SHP77 treated with DMSO at 0.1 percent for 48 hours (cell line): Measurements from ENCODE around the gene EXO1.
"Not testable (repeated sequence)": the region's sequence is repeated elsewhere in the genome, so short reads cannot be mapped to it uniquely, and the experiment has no call there.

ENCODE experiments used
- DNase-seq: peaks from one replicate; lab custom pipeline; 2025; lab: John Stamatoyannopoulos, UW

EXO1 gene

GRCh38 chr1:241836941-241837340 lies 11.1 kb upstream of the EXO1 start:
- DNase-seq = no peak

GRCh38 chr1:241837416-241837815 lies 10.6 kb upstream of the EXO1 start:
- no peak for DNase-seq

DNA sequence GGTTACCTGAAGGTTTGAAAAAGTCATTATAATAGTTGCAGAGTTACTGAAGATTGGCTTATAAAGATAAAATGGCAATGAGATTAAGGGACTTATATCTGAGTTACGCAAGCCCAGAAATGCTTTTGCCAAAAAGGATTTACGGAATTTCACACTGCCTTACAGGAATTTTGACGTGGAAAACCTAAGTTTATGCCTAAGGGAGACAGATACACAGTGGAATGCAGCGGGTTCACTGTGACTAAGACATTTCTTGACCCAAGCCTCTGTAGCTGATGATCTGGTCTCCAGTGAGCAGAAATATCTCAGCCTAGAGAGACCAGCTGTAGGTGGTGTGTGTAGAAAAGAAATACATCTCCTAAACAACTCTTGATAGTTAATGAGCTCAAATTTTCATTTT lies 10.1 kb upstream of the EXO1 start:
- no peak for DNase-seq

DNA sequence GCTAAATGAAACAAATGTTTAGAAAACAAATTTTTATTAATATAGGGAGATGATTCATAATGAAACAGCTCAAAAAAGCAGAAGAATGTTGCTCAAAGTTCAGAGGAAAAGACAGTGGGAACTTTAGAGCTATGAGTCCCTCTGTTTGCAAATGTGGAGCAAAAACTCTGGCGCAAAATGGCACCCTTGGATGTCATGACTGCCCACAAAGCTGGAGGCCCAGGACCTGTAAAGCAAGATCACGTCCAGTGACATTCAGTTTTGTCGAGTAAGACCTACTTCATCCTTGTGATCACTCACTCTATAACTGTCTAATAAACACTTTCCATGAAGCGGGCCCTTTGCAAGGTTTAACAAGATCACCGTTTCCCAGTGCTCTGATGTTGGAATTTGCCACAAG lies 9.1 kb upstream of the EXO1 start:
- DNase-seq = no peak

DNA sequence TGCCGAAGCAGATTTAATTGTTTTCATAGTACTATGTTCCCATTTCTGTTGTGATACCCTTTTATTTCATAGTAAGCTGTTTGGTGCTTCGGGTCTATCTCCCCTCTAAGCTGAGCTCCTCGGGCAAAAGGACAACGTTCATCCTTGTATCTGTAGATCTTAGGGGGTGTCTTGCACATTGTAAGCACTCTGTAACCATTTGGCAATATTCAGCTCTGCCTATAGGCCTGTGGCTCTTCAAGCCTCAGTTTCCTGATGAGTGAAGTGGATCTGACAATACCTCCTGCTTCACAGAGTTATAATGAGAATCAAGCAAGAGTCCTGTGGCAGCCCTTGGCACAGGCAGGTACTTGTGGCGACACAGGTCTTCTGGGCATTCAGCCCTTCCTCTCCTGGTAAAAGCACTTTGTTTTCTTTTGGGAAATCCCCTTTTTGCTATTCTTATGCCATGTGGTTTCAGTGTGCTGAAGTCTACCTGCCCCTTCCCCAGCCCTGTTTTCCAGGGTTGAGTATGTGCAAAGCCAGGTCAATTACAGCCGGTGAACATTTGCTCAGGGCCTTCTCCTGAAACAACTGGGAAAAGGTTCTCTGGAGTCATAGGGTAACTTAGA lies 8.5 kb upstream of the EXO1 start:
- DNase-seq = no peak

GRCh38 chr1:241840164-241840563 lies 7.8 kb upstream of the EXO1 start:
- DNase-seq = no peak

- DNase-seq = peak; percentile 19
These were observed 6.3 kb upstream of the EXO1 start for GRCh38 chr1:241841691-241842090.

GRCh38 chr1:241842565-241842964 lies 5.4 kb upstream of the EXO1 start:
- DNase-seq = no peak

DNA sequence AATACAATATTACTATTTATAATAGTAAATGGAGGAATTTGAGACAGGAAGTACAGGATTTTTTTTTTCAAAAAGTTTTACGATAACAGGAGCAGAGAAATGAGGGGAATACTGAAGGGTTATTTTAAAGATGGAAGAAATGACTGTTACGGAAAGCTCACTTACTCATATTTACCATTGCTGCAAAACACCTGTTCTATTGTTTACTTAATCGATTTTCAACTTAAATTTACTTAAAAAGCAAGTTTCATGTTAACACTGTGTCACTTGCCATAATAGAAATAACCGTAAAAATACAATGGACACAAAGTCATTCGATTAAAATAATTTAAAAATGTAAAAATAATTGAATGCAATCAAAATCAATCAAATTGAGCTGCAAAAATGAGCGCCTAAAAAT lies 3.4 kb upstream of the EXO1 start:
- peak; percentile 77 for DNase-seq

DNA sequence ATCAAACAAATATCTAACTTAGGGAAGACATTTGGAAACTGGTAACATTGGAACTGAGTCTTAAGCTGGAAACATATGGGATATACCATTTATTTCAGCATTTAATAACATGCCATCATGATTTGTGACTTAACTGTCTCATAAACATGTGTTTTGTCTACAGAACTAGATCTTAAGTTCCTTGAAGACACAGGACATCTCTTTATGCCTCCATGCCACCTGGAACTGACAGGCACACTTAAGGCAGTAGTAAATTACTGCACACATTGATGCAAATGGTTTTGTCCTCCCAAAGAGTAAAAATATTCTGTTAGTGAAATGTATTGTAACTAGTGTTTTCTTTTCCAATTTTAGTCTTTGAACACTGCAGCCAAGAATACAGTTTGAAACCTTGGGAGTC lies 1.6 kb upstream of the EXO1 start:
- no peak for DNase-seq

DNA sequence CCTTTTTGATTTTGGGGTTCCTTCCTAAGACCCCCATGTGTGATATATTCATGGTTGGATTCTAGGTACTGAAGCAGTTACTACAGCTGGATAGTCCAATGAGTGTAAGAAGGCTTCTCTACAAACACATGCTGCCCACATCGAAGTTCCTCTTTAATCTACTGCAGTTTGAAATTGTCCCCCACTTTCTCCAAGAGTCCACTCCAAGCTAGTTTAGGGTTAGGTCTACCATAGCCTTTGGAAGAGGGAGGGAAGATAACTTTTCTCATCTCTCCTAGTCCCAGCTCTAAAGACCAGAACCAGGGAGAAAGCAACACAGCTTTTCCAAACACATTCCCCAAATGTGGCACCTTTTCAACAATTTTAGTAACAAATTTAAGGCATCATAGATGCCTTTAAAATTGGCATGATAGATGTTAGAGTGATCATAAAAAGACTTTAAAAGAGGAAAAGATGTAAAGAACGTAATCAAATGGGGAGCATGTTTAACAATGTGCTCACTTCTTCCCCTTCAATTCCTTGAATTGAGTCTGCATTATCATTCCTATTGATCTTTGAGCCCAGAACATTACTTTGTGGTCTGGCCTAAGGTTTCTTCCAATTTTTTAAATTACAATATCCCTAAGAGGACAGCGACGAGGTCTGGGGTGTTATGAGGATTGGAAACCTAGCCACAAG lies 1.0 kb upstream of the EXO1 start:
- DNase-seq = no peak

DNA sequence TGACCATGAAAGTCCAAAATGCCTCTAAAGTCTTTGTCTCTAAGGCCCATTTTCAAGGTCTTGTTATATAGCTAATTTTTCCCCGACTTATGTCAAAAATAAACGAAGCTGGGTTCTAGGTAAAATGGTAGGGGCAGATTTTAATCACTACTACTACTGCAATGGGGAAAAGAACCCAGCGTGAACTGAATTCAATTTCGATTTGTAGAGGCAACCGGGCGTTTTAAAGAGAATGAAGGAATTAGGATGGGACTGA lies 536 bp upstream of the EXO1 start:
- DNase-seq = no peak

DNA sequence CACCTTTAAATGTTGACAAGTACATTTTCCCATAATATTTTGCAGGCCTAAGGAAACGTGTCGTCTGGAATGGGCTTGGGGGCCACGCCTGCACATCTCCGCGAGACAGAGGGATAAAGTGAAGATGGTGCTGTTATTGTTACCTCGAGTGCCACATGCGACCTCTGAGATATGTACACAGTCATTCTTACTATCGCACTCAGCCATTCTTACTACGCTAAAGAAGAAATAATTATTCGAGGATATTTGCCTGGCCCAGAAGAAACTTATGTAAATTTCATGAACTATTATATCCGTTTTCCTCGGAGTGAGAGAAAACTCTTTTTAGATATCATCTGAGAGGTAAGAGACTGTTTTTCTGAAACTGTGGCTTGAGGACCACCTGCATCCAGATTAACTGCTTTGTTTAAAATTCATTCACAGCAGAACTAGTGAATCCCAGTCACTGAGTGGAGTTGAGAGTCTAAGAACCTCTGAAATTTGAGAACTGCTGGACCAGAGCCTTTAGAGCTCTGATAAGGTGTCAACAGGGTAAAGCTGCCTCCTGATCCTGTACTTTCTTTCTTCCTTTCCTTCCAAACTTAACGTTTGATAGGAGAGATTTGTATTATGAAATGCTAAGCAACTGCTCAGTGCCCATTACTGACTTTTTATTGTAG lies 811 bp downstream of the EXO1 start:
- no peak for DNase-seq

DNA sequence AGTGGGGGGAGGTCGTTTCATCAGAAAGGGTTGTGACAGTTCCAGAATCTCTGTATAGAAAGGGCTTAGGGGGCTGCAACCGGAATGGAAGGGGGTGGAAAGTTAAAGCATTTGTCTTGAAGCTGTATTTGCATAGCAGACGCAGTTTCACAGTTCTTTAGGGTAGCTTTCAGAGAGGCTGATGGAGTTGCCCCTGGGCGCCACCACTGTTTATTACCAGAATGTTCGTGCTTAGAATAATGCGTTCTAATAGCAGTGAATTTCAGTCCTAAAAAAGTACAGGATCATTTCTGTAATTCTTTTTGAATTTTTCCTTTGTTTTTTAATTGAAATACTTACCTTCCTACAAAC lies 1.3 kb downstream of the EXO1 start:
- DNase-seq = no peak

DNA sequence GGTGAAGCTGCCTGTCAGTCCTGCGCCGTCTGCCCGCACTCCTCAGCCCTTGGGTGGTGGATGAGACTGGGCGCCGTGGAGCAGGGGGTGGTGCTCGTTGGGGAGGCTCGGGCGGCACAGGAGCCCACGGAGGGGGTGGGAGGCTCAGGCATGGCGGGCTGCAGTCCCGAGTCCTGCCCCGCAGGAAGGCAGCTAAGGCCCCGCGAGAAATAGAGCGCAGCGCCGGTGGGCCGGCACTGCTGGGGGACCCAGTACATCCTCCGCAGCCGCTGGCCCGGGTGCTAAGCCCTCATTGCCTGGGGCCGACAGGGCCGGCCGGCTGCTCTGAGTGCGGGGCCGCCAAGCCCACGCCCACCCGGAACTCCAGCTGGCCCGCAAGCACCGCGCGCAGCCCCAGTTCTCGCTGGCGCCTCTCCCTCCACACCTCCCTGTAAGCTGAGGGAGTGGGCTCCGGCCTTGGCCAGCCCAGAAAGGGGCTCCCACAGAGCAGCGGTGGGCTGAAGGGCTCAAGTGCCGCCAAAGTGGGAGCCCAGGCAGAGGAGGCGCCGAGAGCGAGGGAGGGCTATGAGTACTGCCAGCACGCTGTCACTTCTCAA lies 7.6 kb downstream of the EXO1 start:
- not testable (repeated sequence) for DNase-seq

DNA sequence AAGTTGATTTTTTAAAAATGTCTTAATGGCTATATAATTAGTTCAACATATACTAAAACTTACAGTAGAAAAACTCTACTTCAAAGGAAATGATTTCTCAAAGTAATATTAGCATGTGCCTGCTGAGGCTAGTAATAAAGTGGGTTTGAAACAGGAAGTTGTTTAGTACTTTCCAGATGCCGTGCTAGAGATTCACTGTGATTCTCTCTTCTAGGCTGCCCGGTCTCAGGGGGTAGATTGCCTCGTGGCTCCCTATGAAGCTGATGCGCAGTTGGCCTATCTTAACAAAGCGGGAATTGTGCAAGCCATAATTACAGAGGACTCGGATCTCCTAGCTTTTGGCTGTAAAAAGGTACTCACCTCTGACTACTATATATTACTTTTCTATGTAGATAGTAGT lies 9.1 kb downstream of the EXO1 start:
- no peak for DNase-seq

- DNase-seq = no peak
These were observed 12.9 kb downstream of the EXO1 start for GRCh38 chr1:241860922-241861321.

GRCh38 chr1:241869022-241869421 lies 21.0 kb downstream of the EXO1 start:
- DNase-seq = no peak

DNA sequence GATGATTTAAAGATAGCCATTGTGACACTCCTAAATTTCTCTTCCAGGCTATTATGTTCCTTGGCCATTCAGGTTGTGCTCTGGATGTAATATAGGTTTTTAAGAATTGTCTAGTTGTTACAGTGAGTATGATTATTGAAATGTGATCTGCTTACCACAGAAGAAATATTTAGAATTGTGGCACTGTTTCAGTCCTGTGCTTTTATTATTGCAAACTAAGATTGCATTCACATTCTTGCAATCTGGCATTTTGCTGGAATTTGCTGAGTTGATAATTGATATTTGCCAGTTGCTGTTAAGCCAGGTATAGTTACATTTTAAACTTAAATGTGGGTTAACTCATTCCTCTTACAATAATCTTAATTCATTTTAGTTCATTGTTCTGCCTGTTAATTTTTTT lies 22.3 kb downstream of the EXO1 start:
- no peak for DNase-seq

DNA sequence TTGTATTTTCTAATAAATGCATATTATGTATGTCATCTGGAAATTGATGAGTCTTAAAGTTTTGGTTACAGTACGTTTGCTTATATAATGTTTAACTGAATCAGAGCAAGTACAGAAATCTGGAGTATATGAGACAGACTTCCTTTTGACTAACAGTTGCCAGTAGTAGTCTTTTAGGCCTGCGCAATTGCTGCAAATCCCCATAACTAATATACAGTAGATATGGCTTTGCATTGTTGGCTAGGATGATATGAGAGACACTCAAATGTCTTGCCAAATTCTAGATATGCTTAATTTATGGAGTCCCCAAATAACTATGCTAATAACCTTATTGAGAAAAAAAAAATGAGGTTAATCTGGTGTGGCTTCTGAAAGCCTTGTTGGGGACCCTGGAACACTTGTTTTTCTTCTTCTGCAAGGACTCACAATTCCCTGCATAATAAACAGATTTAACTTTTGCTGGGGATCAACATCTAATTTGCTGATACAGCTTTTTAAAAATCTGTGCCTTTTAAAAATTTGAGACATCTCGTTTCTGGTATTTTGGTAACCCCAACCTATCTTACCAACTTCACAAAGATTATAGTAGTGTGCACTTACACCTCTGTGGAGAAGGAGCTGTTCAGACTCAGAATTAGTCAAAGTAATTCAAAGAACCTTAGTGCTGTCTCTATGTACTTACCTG lies 22.9 kb downstream of the EXO1 start:
- no peak for DNase-seq

DNA sequence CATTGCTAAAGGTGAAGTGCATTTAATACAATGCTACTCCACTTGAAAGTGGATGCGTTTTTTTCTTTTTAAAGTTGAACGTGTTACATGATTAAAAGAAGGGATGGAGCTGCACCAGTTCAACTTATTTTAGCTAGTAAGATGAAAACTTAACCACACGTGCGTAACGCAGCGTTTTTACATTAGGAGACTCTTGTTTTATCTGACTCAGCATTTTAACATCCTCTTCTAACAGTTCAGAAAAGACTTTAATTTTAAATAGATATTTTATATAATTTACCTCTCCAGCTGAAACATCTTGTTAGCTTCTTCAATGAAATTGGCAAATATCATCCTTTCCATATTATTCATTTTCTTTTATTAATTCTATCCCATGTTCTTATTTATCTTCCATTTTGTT lies 33.4 kb downstream of the EXO1 start:
- DNase-seq = no peak

- no peak for DNase-seq
These were observed 35.2 kb downstream of the EXO1 start for GRCh38 chr1:241883159-241883558.

GRCh38 chr1:241888232-241888631 lies 40.2 kb downstream of the EXO1 start:
- DNase-seq = no peak
